ENCODE results near the gene NTNG2.
"Not testable (repeated sequence)": the region's sequence is repeated elsewhere in the genome, so short reads cannot be mapped to it uniquely, and the experiment has no call there.

Gene NTNG2

DNA sequence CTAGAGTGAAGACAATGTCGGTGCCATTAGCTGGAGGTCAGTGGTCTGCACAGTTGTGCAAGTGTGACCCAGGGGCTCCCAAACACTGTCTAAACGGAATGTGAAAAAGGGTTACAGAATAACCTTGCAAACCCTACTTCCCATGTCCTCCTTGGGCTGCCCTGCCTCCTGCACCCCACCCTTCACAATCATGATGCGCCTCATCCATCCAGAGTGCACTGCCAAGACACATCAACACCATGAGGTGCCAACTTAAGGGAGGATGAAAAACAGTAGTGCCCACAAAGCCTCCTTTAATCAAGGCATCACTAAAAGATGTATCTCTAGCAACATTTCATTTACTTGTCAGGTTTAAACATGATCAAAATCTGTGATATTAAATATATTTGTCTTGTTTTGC lies 105.8 kb downstream of the NTNG2 start:
- H3K79me2 ChIP-seq (ENCODE audit: low read length), result no peaks in the 10 kb centered on the region
- no peak overlapping the region for H3K27ac ChIP-seq (ENCODE audit: low read length)
- peaks cover 5% of the 10 kb centered on the region for H3K36me3 ChIP-seq (replicated peaks; ENCODE audit: insufficient read depth, low read length)
- no peaks in the 10 kb centered on the region for H3K9me3 ChIP-seq (replicated peaks; ENCODE audit: insufficient read depth, low read length)
- no peak overlapping the region for H2AFZ ChIP-seq (ENCODE audit: low read length)
- H3K4me1 ChIP-seq (ENCODE audit: low read length), result peaks cover 13% of the 10 kb centered on the region
- no peak for DNase-seq
- no peak overlapping the region for H3K9ac ChIP-seq (ENCODE audit: low read length)
- no peaks in the 10 kb centered on the region for H3K9me2 ChIP-seq (replicated peaks; ENCODE audit: insufficient read depth, low read length)
- H4K20me1 ChIP-seq (ENCODE audit: insufficient read depth, low read length), result no peaks in the 10 kb centered on the region
- TF ChIP-seq, protein P1, sequence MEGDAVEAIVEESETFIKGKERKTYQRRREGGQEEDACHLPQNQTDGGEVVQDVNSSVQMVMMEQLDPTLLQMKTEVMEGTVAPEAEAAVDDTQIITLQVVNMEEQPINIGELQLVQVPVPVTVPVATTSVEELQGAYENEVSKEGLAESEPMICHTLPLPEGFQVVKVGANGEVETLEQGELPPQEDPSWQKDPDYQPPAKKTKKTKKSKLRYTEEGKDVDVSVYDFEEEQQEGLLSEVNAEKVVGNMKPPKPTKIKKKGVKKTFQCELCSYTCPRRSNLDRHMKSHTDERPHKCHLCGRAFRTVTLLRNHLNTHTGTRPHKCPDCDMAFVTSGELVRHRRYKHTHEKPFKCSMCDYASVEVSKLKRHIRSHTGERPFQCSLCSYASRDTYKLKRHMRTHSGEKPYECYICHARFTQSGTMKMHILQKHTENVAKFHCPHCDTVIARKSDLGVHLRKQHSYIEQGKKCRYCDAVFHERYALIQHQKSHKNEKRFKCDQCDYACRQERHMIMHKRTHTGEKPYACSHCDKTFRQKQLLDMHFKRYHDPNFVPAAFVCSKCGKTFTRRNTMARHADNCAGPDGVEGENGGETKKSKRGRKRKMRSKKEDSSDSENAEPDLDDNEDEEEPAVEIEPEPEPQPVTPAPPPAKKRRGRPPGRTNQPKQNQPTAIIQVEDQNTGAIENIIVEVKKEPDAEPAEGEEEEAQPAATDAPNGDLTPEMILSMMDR (IDR thresholded peaks at IDR 0.05; ENCODE audit: low read length), result no peak
- TF ChIP-seq EZH2phosphoT487 (IDR thresholded peaks at IDR 0.05; ENCODE audit: low read length) (no peak), EZH2 (optimal IDR thresholded peaks at IDR 0.05; ENCODE audit: low read depth, low read length) (no peak)
- H3K4me2 ChIP-seq (ENCODE audit: low read depth, low read length), result no peak overlapping the region
- peaks cover 21% of the 10 kb centered on the region; the same call in 1 of the 2 replicates for H3F3A ChIP-seq (ENCODE audit: insufficient read depth, low read length)
- H3K4me3 ChIP-seq (ENCODE audit: low read length), result no peak overlapping the region
- H3K27me3 ChIP-seq (replicated peaks; ENCODE audit: insufficient read depth, low read length), result no peaks in the 10 kb centered on the region

GRCh38 chr9:132268725-132269352 lies 107.0 kb downstream of the NTNG2 start:
- Histone ChIP-seq H3F3A (ENCODE audit: insufficient read depth, low read length) (peaks cover 21% of the 10 kb centered on the region; the same call in 1 of the 2 replicates), H3K27me3 (replicated peaks; ENCODE audit: insufficient read depth, low read length) (no peaks in the 10 kb centered on the region), H3K4me2 (ENCODE audit: low read depth, low read length) (no peak overlapping the region), H3K4me3 (ENCODE audit: low read length) (no peak overlapping the region), H3K9me3 (replicated peaks; ENCODE audit: insufficient read depth, low read length) (no peaks in the 10 kb centered on the region), H3K9me2 (replicated peaks; ENCODE audit: insufficient read depth, low read length) (no peaks in the 10 kb centered on the region), H3K36me3 (replicated peaks; ENCODE audit: insufficient read depth, low read length) (peaks cover 5% of the 10 kb centered on the region), H3K79me2 (ENCODE audit: low read length) (no peaks in the 10 kb centered on the region), H2AFZ (ENCODE audit: low read length) (no peak overlapping the region), H4K20me1 (ENCODE audit: insufficient read depth, low read length) (no peaks in the 10 kb centered on the region), H3K4me1 (ENCODE audit: low read length) (peaks cover 13% of the 10 kb centered on the region), H3K9ac (ENCODE audit: low read length) (no peak overlapping the region), H3K27ac (ENCODE audit: low read length) (no peak overlapping the region; the same call in 1 of the 2 replicates)
- TF ChIP-seq, protein P1 (IDR thresholded peaks at IDR 0.05; ENCODE audit: low read length), result peak; percentile 86
- TF ChIP-seq EZH2 (optimal IDR thresholded peaks at IDR 0.05; ENCODE audit: low read depth, low read length) (no peak), EZH2phosphoT487 (IDR thresholded peaks at IDR 0.05; ENCODE audit: low read length) (no peak)
- peak; percentile 70 for DNase-seq

- peaks cover 13% of the 10 kb centered on the region for H3K4me1 ChIP-seq (ENCODE audit: low read length)
- not testable (repeated sequence) for H3K79me2 ChIP-seq (ENCODE audit: low read length); H3K9me3 ChIP-seq (replicated peaks; ENCODE audit: insufficient read depth, low read length); H3K9ac ChIP-seq (ENCODE audit: low read length); H2AFZ ChIP-seq (ENCODE audit: low read length); H3K4me3 ChIP-seq (ENCODE audit: low read length); H3K27me3 ChIP-seq (replicated peaks; ENCODE audit: insufficient read depth, low read length); H4K20me1 ChIP-seq (ENCODE audit: insufficient read depth, low read length); H3K36me3 ChIP-seq (replicated peaks; ENCODE audit: insufficient read depth, low read length); H3K4me2 ChIP-seq (ENCODE audit: low read depth, low read length); H3K9me2 ChIP-seq (replicated peaks; ENCODE audit: insufficient read depth, low read length)
- DNase-seq, result peak; percentile 15
- H3K27ac ChIP-seq (ENCODE audit: low read length), result peak overlapping the region; percentile 45; the same call in 1 of the 2 replicates
- H3F3A ChIP-seq (ENCODE audit: insufficient read depth, low read length), result peaks cover 21% of the 10 kb centered on the region; the same call in 1 of the 2 replicates
These were observed 108.1 kb downstream of the NTNG2 start for GRCh38 chr9:132269704-132270516.
